Progenitor cell of endocrine pancreas (in vitro differentiated cells): ENCODE data around the gene GFY. TPM values are rescaled to one million over a fixed set of nuclear protein-coding genes. Genes with fewer than 3 reads are reported as not detected.
A peak's percentile ranks its signal among the peaks of the same experiment; 100 is the strongest.

Experiments used
- DNase-seq: peaks from one replicate; pipeline ENCODE4 v3.0.0; 2021; ENCODE audit warnings: low spot score; ENCODE audit not compliant: unreplicated experiment
- H3K27ac Mint-ChIP-seq: 2 replicates; pipeline ENCODE4 v1.8.0; 2021; ENCODE audit warnings: mild to moderate bottlenecking, moderate library complexity, mixed read lengths
- H3K27me3 Mint-ChIP-seq: 2 replicates; pipeline ENCODE4 v1.8.0; 2021; ENCODE audit warnings: mixed read lengths
- H3K36me3 Mint-ChIP-seq: 2 replicates; pipeline ENCODE4 v1.8.0; 2022; ENCODE audit warnings: mixed read lengths; ENCODE audit not compliant: insufficient read depth
- H3K4me1 Mint-ChIP-seq: 2 replicates; pipeline ENCODE4 v1.8.0; 2021; ENCODE audit warnings: low read depth, mixed read lengths
- H3K4me3 Mint-ChIP-seq: 2 replicates; pipeline ENCODE4 v1.8.0; 2021; ENCODE audit warnings: low read depth, mild to moderate bottlenecking, moderate library complexity, mixed read lengths
- H3K9me3 Mint-ChIP-seq: 2 replicates; pipeline ENCODE4 v1.8.0; 2021; ENCODE audit warnings: low read depth, mixed read lengths
- CTCF ChIP-seq: fragments of 200-600 bp; sonication (generic); IDR thresholded peaks from one replicate; pipeline ENCODE4 v1.5.0; 2021; ENCODE audit warnings: antibody characterized with exemption, mild to moderate bottlenecking; ENCODE audit not compliant: unreplicated experiment
- total RNA-seq: library from RNA; stranded (reverse); gene quantifications from 2 replicates; pipeline ENCODE4 v1.2.1, GENCODE V29; 2021

The GFY gene
- total RNA-seq, 1 donor from 2014 or later: not detected

- H3K9me3 Mint-ChIP-seq: no peaks in the 10 kb centered on the region
- no peak for TF ChIP-seq CTCF
- peak within 1 kb of the TSS; percentile 99 for H3K27ac Mint-ChIP-seq
- peak; percentile 97 for DNase-seq
- H3K27me3 Mint-ChIP-seq: no peaks in the 10 kb centered on the region
- H3K4me1 Mint-ChIP-seq: peaks cover 13% of the 10 kb centered on the region
- peak within 1 kb of the TSS; percentile 83 for H3K4me3 Mint-ChIP-seq
- peaks cover 7% of the 10 kb centered on the region for H3K36me3 Mint-ChIP-seq
These were observed 28.0 kb downstream of the GFY start, which contains the start of gene ALDH16A1 for GRCh38 chr19:49453013-49453756. Gene ALDH16A1 (plus strand): TSS chr19:49453225. CDS start chr19:49453332, 107 bp downstream.

GRCh38 chr19:49453757-49454240, 28.6 kb downstream of the GFY start:
- peak overlapping the region; percentile 99 for H3K27ac Mint-ChIP-seq
- H3K4me1 Mint-ChIP-seq: peaks cover 13% of the 10 kb centered on the region

GRCh38 chr19:49455773-49456172, 30.6 kb downstream of the GFY start:
- H3K27me3 Mint-ChIP-seq: no peaks in the 10 kb centered on the region
- no peaks in the 10 kb centered on the region for H3K9me3 Mint-ChIP-seq
- H3K36me3 Mint-ChIP-seq: peaks cover 2% of the 10 kb centered on the region
- H3K4me1 Mint-ChIP-seq: peaks cover 10% of the 10 kb centered on the region
- DNase-seq: no peak
- no peak overlapping the region for H3K27ac Mint-ChIP-seq
- no peak for TF ChIP-seq CTCF
- peak overlapping the region; percentile 39 for H3K4me3 Mint-ChIP-seq

More at GRCh38 chr19:49453757-49454240, 28.6 kb downstream of the GFY start:
- H3K9me3 Mint-ChIP-seq: no peaks in the 10 kb centered on the region
- no peak for DNase-seq
- H3K27me3 Mint-ChIP-seq: no peaks in the 10 kb centered on the region
- H3K4me3 Mint-ChIP-seq: peak overlapping the region; percentile 83
- peaks cover 2% of the 10 kb centered on the region for H3K36me3 Mint-ChIP-seq
- TF ChIP-seq CTCF: no peak

- Mint-ChIP-seq H3K36me3 (peaks cover 2% of the 10 kb centered on the region), H3K27ac (peak overlapping the region; percentile 25), H3K4me3 (peak overlapping the region; percentile 39)
These were observed 31.1 kb downstream of the GFY start for GRCh38 chr19:49456326-49456725.

GRCh38 chr19:49458567-49458903, 33.3 kb downstream of the GFY start:
- Mint-ChIP-seq H3K27ac (no peak overlapping the region), H3K36me3 (peaks cover 4% of the 10 kb centered on the region), H3K9me3 (no peaks in the 10 kb centered on the region), H3K4me1 (peaks cover 4% of the 10 kb centered on the region), H3K4me3 (no peak overlapping the region), H3K27me3 (no peaks in the 10 kb centered on the region)
- no peak for DNase-seq
- no peak for TF ChIP-seq CTCF

More at GRCh38 chr19:49456326-49456725, 31.1 kb downstream of the GFY start:
- DNase-seq: no peak
- no peak for TF ChIP-seq CTCF
- no peaks in the 10 kb centered on the region for H3K9me3 Mint-ChIP-seq
- peaks cover 8% of the 10 kb centered on the region for H3K4me1 Mint-ChIP-seq
- H3K27me3 Mint-ChIP-seq: no peaks in the 10 kb centered on the region
